ENCODE data around the gene LIME1. TPM values are rescaled to one million over a fixed set of nuclear protein-coding genes. Genes with fewer than 3 reads are reported as not detected.
"Not testable (repeated sequence)": the region's sequence is repeated elsewhere in the genome, so short reads cannot be mapped to it uniquely, and the experiment has no call there.

Gene LIME1
- total RNA-seq, 1 experiment from 2014 or later: 0.72 TPM

DNA sequence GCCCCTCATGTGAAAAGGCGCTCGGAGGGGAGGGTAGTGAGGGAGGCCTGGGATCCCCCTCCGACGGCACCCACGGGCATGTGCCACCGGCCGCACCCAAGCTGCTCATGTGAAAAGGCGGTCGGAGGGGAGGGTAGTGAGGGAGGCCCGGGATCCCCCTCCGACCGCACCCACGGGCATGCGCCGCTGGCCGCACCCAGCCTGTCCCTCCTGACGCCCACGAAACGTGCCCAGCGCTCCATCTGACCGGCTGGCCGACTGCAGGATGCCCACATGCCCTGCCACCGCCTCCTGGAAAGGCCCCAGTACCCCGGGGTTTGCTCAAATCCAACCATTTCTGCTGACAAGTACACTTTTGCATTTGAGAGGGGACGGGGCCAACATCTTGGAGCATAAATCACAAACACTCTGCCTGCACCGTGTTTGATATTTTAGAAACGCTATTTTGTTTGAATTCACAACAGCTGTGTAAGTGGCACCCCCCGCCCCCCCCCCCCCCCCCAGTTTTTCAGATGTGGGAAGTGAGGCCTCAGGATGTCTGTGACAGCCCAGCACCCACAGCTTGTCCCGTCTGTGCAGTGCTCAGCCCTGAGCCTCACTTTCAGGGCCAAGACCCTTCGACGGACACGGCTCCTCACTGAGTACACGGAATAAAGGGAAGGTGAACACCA lies 37.2 kb downstream of the LIME1 start:
- DNase-seq (ENCODE audit: low read depth): no peak

DNA sequence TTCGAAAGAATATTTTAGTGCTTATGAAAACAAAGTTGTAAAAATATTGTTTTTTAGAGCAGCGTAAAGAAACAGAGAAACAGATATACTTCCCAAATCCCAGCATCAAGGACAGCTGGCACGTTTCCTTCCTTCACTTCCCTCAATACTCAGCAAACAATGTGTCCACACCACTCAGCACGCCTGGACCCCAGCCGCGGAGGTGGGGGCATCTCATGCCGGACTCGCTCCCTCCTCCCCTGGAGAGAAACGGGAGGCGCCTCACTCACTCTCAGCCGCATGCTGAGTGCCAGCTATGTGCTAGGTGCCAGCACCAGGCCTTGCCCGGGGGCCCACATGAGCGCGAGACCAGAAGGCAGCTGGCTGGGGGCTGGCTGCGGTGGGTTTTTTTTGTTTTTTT lies 37.8 kb downstream of the LIME1 start:
- no peak for DNase-seq (ENCODE audit: low read depth)

DNA sequence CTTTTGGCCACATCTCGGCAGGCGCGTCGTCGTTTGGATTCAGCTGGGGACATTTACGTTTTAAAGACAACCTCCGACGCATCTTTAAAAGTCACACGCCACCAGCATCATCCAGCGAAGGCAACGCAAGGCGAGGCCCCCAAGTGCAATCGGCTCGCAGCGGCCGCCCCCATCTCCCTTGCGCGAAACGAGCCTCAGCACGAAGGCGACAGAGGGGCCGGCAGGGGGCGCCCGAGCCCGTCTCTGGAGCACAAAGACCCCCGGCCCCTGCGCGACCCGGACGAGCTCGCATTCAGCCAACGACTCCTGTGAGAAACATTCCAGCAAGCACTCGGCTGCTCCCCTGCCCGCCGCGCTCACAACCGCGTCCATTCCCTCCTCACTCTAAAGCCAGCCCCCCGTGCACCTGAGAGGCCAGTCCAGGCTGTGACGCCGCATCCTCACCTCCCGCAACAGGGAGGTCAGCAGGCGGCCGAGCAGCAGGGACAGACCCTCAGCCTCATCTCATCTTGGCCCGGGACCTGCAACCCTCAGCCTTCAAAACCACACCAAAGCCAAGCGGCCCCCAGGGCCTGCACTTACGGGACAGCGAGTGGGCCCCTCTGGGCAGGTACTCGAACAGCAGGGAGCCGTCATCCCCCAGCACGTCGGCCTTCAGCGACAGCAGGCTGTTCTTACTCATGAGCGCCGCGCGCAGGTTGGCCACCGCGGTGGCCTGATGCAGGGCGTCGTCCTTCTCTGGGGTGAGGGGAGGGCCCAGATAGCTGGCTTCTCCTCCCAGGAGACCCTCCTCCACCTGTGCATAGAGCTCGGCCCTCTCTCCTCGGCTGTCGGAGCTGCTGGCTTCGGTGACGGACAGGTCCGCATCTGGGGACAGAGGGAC lies 38.9 kb downstream of the LIME1 start:
- DNase-seq (ENCODE audit: low read depth): no peak

DNA sequence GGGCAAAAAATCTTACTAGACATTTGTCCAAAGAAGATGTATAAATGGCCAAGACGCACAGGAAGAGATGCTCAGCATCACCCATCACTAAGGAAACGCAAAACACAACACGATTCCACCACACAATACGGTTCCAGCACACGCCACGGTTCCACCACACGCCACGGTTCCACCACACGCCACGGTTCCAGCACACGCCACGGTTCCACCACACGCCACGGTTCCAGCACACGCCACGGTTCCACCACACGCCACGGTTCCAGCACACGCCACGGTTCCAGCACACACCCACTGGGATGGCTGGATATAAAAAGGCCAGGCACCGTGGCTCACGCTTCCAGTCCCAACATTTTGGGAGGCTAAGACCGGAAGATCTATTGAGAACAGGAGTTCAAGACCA lies 40.4 kb downstream of the LIME1 start:
- not testable (repeated sequence) for DNase-seq (ENCODE audit: low read depth)

DNA sequence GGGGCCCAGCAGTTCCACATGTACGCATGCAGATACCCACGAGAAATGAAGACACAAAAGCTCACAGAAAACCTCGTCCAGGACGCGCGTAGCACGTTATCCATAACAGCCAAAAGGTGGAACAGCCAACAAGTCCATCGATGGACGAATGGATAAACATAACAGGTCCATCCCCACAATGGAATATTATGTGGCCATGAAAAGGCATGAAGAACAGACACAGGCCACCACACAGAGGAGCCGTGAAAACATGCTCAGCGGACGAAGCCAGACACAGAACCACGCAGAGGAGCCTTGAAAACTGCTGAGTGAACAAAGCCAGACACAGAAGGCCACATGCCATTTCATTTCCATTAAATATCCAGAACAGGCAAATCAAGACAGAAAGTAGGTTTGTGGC lies 41.1 kb downstream of the LIME1 start:
- DNase-seq (ENCODE audit: low read depth): no peak

DNA sequence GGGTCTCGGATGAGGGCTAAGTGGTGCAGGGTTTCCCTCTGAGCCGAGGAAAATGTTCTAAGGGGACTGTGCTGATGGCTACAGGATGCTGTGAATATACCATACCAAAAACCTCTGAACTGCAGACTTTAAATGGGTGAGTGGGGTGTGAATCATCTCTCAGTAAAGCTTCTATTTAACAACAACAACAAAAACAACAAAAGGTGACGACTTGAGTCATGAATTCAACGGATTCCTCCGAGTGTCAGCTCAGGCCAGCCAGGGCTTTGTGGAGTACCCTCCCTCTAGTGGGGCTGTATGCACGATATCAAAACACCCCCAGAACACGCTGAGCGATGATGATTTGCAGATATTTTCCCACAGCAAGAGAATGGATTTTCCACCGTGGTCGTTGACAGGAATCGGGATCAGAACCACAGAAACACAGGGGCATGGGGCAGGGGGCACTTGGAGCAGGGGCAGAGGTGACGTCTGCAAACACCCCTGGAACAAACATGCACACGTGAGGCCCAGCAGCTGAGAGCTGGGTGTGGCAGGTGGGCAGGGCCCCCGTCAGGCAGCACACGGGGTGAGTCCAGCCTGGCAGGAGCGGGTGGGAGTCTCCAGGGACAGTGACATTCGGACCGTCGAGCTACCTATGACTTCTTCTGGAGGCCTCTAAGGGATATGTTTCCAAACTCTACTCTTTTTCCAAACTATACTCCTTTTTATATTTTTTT lies 41.7 kb downstream of the LIME1 start:
- no peak for DNase-seq (ENCODE audit: low read depth)

DNA sequence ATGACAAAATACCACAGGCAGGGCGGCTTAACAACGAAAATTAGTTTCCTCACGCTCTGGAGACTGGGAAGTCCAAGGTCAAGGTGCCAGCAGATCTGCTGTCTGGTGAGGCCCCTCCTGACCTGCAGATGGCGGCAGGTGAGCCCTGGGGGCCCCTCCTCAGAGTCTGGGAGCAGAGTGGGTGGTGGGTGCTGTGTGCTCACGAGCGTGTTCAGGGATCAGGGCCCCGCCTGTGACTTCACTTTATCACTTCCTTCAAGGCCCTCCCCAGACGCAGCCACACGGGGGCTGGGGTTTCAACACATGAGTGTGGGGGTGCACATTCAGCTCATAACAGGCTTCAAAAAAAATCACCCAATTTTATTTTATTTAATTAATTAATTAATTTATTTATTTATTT lies 42.4 kb downstream of the LIME1 start:
- no peak for DNase-seq (ENCODE audit: low read depth)

DNA sequence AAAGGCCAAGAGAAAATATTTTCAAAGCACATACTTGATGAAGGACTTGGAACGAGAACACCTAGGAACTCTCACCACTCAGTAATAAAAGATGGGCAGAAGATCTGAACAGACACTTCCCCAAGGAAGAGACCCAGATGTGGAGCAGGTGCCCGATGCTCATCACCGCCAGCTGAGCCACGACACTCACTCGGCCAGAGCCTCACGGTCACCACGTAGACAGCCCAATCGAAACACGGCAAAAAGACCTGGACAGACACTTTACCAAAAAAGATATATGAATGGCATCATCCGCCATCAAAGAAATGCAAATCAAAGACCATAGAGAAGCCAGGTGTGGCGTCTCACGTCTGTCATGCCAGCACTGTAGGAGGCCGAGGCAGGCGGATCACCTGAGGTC lies 44.7 kb downstream of the LIME1 start:
- DNase-seq (ENCODE audit: low read depth): no peak

DNA sequence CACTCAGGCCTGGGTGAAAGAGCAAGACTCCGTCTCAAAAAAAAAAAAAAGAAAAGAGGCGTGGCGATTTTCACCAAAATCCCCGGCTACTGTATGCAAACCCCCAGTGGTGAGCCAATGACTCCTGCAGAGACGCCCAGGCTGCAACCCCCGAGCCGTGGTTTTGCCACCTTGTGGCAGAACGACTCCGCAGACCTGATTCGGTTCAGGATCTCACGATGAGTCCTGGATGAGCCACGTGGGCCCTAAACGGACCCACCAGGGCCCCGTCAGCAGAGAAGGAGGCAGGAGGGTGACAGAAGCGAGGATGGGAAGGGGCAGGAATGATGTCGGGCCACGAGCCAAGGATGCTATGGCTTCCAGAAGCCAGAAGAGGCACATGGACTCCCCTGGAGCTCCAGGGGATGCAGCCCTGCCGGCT lies 45.6 kb downstream of the LIME1 start:
- DNase-seq (ENCODE audit: low read depth): no peak

DNA sequence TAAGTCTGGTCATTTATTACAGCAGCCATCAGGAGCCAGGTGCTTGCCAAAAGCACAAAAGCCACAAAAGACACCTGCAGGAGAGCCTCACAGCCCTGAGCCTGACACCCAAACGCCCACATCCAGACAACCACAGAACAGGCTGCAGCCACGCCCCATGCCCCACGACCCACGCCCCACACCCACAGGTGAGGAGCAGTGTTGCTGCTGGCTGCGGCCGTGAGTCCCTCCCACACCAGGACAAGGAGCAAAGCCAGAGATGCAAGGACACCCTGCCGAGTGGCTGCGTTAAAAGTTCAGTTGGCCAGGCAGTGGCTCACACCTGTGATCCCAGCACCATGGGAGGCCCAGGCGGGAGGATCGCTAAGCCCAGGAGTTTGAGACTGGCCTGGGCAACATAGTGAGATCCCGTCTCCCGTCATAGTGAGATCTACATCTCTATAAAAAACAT lies 46.1 kb downstream of the LIME1 start:
- DNase-seq (ENCODE audit: low read depth): no peak

DNA sequence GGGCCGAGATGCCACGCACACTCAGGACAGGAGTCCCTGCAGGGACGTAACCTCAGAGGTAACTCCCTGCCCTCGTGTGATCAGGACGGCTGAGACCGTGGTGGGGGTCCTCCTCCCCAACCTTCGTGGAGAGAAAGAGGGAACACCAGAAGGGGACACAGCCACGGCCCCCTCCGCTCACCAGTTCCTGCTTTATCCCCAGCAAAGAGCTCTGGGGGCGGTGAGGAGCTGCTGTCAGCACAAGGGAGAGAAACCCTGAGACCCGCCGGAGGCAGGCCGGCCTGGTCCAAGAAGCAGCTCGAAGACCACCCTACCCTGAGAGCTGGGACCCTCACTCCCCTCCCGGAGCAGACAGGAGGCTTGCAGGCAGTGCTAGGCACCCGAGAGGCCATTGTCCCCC lies 47.5 kb downstream of the LIME1 start:
- DNase-seq (ENCODE audit: low read depth): no peak

DNA sequence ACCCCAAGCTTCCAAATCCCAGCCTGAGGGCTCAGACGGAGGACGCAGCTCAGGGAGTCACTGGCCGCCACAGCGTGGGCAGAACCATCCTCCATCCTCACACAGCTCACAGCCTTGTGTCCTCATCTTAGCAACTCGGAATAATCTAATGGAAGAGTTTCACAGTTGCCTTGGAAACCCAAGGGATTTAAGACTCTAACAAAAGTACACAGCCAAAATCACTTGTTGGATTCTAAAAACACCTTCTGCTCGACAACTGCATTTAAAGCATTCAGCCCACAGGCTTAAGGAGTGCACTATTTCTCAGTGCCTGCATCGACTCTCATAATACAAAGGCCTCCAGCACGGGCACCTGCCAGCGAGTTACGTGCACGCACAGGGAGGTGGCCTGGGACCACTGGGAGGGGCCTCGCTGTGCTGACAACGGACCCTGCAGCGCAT lies 49.2 kb downstream of the LIME1 start:
- DNase-seq (ENCODE audit: low read depth): no peak

DNA sequence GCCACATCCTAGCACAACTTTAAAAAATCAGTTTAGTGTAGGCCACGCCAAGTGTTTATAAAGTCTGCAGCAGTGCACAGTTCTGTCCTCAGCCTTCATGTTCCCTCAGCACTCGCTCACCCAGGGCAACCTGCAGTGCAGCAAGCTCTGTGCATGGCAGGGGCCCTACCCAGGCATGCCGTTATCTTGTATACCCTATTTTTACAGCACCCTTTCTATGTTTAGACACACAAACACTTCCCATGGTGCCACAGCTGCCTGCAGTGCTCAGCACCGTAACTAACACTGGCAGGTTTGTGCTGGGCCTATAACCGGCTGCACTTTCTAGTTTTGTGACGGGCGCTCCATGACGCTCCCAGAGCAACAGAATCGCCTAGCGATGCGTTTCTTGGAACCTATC lies 50.8 kb downstream of the LIME1 start:
- DNase-seq (ENCODE audit: low read depth): no peak

DNA sequence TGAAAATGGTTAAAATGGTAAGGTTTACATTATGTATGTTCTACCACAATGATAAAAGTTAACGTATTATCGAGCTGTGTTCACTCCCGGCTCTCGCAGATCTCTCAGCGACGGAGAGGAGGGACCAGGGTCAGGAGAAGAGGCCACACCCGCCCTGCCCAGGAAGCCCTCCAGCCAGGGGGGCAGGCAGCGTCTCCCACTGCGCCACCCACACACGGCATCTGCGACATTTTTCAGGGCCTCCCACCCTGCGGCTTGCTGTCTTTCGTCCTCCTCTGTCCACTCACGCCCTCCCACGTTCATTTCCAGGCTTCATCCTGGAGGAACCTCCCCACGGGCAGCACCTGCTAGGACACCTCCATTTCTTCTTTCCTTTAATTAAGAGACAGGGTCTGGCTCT lies 51.3 kb downstream of the LIME1 start:
- DNase-seq (ENCODE audit: low read depth): no peak

Other genes starting within 250 kb of the LIME1 start
- gene EEF1A2, start 237.6 kb upstream of the LIME1 start, total RNA-seq (2014; rRNA removed; shearing (Covaris generic)): 14.1 and 17.6 TPM in 2 replicates
- 140 and 185 TPM in 2 replicates for gene PPDPF, start 215.9 kb upstream of the LIME1 start, total RNA-seq (2014; rRNA removed; shearing (Covaris generic))
- 0.48 TPM in 1 of 2 replicates, not detected in the other for gene PTK6, start 199.3 kb upstream of the LIME1 start, total RNA-seq (2014; rRNA removed; shearing (Covaris generic))
- gene SRMS, start 188.9 kb upstream of the LIME1 start, total RNA-seq (2014; rRNA removed; shearing (Covaris generic)): not detected in 2 replicates
- gene FNDC11, start 182.5 kb upstream of the LIME1 start, total RNA-seq (2014; rRNA removed; shearing (Covaris generic)): 1.8 and 1.9 TPM in 2 replicates
- 13.3 and 23.4 TPM in 2 replicates for gene HELZ2, start 162.4 kb upstream of the LIME1 start, total RNA-seq (2014; rRNA removed; shearing (Covaris generic))
- 7.6 and 10.0 TPM in 2 replicates for gene GMEB2, start 109.6 kb upstream of the LIME1 start, total RNA-seq (2014; rRNA removed; shearing (Covaris generic))
- gene STMN3, start 83.2 kb upstream of the LIME1 start, total RNA-seq (2014; rRNA removed; shearing (Covaris generic)): 75.3 and 102 TPM in 2 replicates
- gene RTEL1, start 78.4 kb upstream of the LIME1 start, total RNA-seq (2014; rRNA removed; shearing (Covaris generic)): 17.4 and 18.7 TPM in 2 replicates
- 0.36 and 1.1 TPM in 2 replicates for gene TNFRSF6B, start 40.0 kb upstream of the LIME1 start, total RNA-seq (2014; rRNA removed; shearing (Covaris generic))
- 38.8 and 69.0 TPM in 2 replicates for gene ARFRP1, start 28.7 kb upstream of the LIME1 start, total RNA-seq (2014; rRNA removed; shearing (Covaris generic))
- 8.3 and 28.5 TPM in 2 replicates for gene ZGPAT, start 28.6 kb upstream of the LIME1 start, total RNA-seq (2014; rRNA removed; shearing (Covaris generic))
- 29.3 and 46.9 TPM in 2 replicates for gene SLC2A4RG, start 3.1 kb downstream of the LIME1 start, total RNA-seq (2014; rRNA removed; shearing (Covaris generic))
- gene ZBTB46, start 94.6 kb downstream of the LIME1 start, total RNA-seq (2014; rRNA removed; shearing (Covaris generic)): 3.4 and 5.8 TPM in 2 replicates
- not detected in 2 replicates for gene ABHD16B, start 124.8 kb downstream of the LIME1 start, total RNA-seq (2014; rRNA removed; shearing (Covaris generic))
- 137 and 140 TPM in 2 replicates for gene TPD52L2, start 128.6 kb downstream of the LIME1 start, total RNA-seq (2014; rRNA removed; shearing (Covaris generic))
- gene DNAJC5, start 158.5 kb downstream of the LIME1 start, total RNA-seq (2014; rRNA removed; shearing (Covaris generic)): 29.3 and 37.1 TPM in 2 replicates
- 23.1 and 24.4 TPM in 2 replicates for gene UCKL1, start 219.8 kb downstream of the LIME1 start, total RNA-seq (2014; rRNA removed; shearing (Covaris generic))
- gene ZNF512B, start 233.3 kb downstream of the LIME1 start, total RNA-seq (2014; rRNA removed; shearing (Covaris generic)): 2.8 and 4.0 TPM in 2 replicates
- gene SAMD10, start 243.0 kb downstream of the LIME1 start, total RNA-seq (2014; rRNA removed; shearing (Covaris generic)): 1.6 and 1.9 TPM in 2 replicates
- 68.4 and 74.2 TPM in 2 replicates for gene PRPF6, start 244.5 kb downstream of the LIME1 start, total RNA-seq (2014; rRNA removed; shearing (Covaris generic))

All from RPMI7951 (cell line).